Measurements from ENCODE around the gene FKBP10. TPM values are rescaled to one million over a fixed set of nuclear protein-coding genes. Genes with fewer than 3 reads are reported as not detected.

Gene FKBP10
- total RNA-seq, 4 donors from 2014 or later: 30.5 to 53.1 (median 42.3) TPM

DNA sequence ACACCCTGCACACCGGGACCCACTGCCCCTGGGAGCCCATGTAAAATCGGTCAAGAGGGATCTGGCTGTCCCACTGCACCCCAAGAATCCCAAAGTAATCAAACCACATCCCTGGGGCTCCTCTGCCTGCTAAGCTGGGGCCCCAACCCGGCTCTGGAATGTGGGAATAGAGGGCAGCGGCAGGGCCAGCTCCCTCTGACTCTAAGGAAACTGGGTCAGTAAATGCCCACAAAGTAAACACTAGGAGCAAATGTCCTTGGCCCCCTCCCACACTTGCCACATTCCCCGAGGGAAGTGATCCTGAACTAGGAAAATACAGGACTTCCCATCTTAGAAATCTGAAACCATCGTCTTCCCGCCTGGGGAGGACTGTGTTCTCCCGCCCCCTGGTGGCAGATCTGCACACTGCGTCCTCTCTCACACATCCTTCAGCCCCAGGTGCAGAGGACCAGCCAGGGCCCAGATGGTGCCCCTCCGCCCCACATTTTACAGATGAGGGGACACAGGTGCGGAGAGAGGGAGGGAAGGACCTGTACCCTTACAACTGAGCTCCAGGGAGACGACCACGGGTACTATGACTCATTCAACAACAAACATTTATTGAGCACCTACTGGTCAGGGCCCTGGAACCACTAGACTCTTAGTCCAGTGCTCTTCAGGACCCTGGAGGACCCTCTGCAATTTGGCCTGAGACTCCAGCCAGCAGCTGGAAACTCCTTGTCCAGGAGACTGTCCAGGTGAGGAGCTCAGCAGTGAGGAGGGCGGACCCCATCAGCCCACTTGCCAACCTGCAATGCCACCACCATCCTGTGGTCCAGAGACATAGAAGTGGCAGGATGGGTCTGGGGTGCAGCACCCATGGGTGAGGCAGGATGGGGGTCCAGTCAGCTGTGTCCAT is 11.2 kb upstream of the FKBP10 start:
- DNase-seq (ENCODE audit: low spot score): peak; percentile 90
- ATAC-seq (ENCODE audit: low FRiP score): peak; percentile 56

DNA sequence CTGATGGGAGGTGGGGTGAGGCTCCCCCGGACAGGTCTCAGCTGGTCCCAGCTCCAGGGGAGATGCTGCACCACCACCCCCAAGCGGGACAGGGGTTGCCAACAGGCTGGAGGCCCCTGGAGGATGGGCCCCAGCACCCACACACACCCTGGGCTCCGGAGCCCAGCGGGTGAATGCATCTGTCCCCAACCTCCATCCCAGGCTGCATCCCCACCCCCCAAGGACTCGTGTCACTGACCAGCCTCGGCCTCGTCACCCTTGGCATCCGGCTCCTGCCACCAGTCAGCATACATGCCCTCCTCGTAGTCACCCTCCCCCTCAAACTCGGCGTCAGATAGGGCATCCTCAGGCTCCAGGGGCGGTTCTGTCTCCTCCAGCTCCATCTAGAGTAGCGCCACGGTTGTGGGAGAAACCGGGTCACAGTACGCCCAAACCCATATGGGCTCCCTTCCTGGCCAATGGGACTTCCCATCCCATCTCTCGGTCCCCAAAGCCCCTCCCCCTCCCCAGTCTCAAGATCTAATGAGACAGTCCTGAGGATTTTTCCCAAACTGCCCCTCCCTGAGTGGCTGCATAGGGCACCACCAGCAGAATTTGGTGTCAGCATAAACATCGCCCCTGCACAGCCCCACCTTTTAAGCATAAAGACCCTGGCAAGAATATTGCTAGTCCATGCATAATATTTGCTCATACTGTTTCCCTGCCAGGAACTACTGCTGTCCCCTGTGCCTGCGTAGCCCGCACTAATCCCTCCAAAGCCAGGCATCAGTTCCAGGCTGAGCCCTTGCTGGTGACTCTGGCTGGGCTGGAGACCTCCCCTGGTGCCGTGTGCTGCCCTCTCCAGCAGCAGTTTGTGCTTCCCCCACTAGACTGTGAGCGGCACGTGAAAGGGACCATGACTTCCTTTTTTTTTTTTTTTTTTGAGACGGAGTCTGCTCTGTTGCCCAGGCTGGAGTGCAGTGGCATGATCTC is 9.5 kb upstream of the FKBP10 start:
- ATAC-seq (ENCODE audit: low FRiP score): no peak
- TF ChIP-seq, protein P1, sequence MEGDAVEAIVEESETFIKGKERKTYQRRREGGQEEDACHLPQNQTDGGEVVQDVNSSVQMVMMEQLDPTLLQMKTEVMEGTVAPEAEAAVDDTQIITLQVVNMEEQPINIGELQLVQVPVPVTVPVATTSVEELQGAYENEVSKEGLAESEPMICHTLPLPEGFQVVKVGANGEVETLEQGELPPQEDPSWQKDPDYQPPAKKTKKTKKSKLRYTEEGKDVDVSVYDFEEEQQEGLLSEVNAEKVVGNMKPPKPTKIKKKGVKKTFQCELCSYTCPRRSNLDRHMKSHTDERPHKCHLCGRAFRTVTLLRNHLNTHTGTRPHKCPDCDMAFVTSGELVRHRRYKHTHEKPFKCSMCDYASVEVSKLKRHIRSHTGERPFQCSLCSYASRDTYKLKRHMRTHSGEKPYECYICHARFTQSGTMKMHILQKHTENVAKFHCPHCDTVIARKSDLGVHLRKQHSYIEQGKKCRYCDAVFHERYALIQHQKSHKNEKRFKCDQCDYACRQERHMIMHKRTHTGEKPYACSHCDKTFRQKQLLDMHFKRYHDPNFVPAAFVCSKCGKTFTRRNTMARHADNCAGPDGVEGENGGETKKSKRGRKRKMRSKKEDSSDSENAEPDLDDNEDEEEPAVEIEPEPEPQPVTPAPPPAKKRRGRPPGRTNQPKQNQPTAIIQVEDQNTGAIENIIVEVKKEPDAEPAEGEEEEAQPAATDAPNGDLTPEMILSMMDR (IDR thresholded peaks at IDR 0.05): no peak
- DNase-seq (ENCODE audit: low spot score): no peak

More for the DNA sequence above, 11.2 kb upstream of the FKBP10 start:
- TF ChIP-seq, protein P1 (IDR thresholded peaks at IDR 0.05): peak in 2 of 3 donors; percentile 67 to 94

GRCh38 chr17:41806685-41807445 is 5.9 kb upstream of the FKBP10 start:
- TF ChIP-seq, protein P1 (IDR thresholded peaks at IDR 0.05): no peak
- DNase-seq (ENCODE audit: low spot score) (no peak), ATAC-seq (ENCODE audit: low FRiP score) (no peak)

DNA sequence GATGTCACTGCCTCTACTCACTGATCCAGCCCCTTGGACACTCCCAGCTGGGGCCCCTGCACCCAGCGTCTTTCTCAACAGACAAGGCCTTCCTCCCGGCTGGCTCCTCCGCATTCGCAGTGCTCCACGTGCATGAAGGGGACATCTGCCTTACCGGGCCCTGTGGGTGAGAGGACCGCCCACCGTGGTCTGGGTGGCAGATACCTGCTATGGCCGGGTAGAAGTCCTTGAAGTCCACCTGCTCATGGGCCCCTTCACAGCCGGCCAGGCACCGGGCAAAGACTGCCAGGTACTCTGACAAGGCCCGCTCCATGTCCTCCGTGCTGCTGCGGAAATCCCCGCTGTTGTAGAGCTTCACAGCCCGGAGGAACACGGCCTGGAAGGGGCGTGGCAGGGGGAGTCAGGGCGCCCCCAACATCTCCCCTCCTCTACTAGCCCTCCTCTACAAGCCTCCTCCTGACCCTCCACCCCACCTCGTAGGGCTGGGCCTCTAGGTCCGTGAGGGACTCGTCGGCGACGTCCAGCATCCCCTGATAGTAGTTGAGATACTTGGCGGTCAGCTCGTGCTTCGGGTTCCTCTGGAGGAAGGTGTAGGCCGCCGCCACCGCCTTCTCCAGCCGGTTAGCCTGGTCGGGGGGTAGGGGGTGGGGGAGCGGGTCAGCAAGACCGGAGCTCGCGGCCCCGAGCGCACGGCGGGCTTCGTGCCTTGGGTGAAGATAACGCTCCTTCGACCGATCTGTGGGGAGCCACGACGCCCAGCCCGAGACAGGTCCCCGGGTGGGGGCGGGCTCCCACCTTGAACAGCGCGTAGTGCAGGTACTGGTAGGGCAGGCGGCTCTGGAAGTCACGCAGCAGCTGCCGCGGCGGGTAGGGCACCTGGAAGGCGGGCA is 1.9 kb upstream of the FKBP10 start:
- DNase-seq (ENCODE audit: low spot score) (no peak), ATAC-seq (ENCODE audit: low FRiP score) (peak; percentile 1)

GRCh38 chr17:41811549-41812380 is 1.0 kb upstream of the FKBP10 start, which contains the start of gene P3H4:
TSS of gene P3H4 (minus strand) at chr17:41811949. CDS start at chr17:41811915, 34 bp downstream.
- TF ChIP-seq, protein P1 (IDR thresholded peaks at IDR 0.05): no peak
- DNase-seq (ENCODE audit: low spot score) (no peak), ATAC-seq (ENCODE audit: low FRiP score) (peak; percentile 80)

More for the DNA sequence above, 1.9 kb upstream of the FKBP10 start:
- TF ChIP-seq, protein P1 (IDR thresholded peaks at IDR 0.05): no peak

Measured in omental fat pad (tissue), 4 donors.